Mammary epithelial cell (primary cell): ENCODE measurements around the gene SPARC.

Experiments used
- EZH2 ChIP-seq: IDR thresholded peaks from 2 replicates; pipeline ENCODE4 v1.6.1; 2012; ENCODE audit warnings: low read length, inconsistent platforms, borderline replicate concordance
- TF ChIP-seq, protein P1 (sequence below), 2 donors: IDR thresholded peaks in 1 of 2; conservative IDR thresholded peaks in 1 of 2; 2 replicates each; pipeline ENCODE4 v1.5.1; 2011 to 2012; ENCODE audit warnings: inconsistent platforms in 2 of 2, low read length in 2 of 2, mild to moderate bottlenecking in 2 of 2, control low read depth in 1 of 2, low read depth in 1 of 2; ENCODE audit not compliant: insufficient read depth in 1 of 2; ENCODE audit errors: extremely low read depth in 1 of 2

DNA sequence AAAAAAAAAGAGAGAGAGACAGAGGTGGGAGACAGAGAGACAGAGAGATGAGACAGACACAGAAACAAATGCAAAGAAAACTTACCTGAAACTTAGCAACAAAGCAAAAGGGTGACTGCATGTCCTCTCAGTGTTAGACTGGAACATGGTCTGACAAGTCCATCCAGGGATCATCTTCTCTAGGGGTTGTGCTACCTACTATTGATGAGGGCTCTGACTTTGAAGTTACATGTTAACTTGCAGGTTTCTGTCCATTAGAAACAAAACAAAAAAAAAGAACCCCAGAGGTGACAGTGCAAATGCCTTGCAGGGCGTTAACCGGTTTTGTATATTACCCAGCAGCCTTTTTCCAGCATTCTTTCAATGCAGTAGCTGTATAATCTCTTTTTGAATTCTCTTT, 13.6 kb upstream of the SPARC start:
- no peak for TF ChIP-seq EZH2
- TF ChIP-seq, protein P1, sequence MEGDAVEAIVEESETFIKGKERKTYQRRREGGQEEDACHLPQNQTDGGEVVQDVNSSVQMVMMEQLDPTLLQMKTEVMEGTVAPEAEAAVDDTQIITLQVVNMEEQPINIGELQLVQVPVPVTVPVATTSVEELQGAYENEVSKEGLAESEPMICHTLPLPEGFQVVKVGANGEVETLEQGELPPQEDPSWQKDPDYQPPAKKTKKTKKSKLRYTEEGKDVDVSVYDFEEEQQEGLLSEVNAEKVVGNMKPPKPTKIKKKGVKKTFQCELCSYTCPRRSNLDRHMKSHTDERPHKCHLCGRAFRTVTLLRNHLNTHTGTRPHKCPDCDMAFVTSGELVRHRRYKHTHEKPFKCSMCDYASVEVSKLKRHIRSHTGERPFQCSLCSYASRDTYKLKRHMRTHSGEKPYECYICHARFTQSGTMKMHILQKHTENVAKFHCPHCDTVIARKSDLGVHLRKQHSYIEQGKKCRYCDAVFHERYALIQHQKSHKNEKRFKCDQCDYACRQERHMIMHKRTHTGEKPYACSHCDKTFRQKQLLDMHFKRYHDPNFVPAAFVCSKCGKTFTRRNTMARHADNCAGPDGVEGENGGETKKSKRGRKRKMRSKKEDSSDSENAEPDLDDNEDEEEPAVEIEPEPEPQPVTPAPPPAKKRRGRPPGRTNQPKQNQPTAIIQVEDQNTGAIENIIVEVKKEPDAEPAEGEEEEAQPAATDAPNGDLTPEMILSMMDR (conservative IDR thresholded peaks at IDR 0.05 in 1 of 2, IDR thresholded peaks at IDR 0.05 in 1 of 2; ENCODE audit: extremely low read depth in 1 of 2, insufficient read depth in 1 of 2, low read depth in 1 of 2, low read length in 2 of 2) = no peak
